SKM-1 treated with dmso at 0.1 percent for 144 hours (cell line): ENCODE results near the gene GHRHR.

Experiments
- DNase-seq: peaks from one replicate; lab custom pipeline; 2025; ENCODE audit not compliant: unreplicated experiment; lab: John Stamatoyannopoulos, UW

The GHRHR gene

GRCh38 chr7:31003097-31003496, 39.3 kb downstream of the GHRHR start:
- no peak for DNase-seq

- DNase-seq: no peak
These were observed 40.0 kb downstream of the GHRHR start for GRCh38 chr7:31003721-31004120.

GRCh38 chr7:31004393-31004792, 40.6 kb downstream of the GHRHR start:
- no peak for DNase-seq

- DNase-seq: no peak
These were observed 43.1 kb downstream of the GHRHR start for GRCh38 chr7:31006857-31007256.

GRCh38 chr7:31007634-31008033, 43.9 kb downstream of the GHRHR start:
- no peak for DNase-seq

GRCh38 chr7:31014826-31015225, 51.1 kb downstream of the GHRHR start:
- DNase-seq: no peak

GRCh38 chr7:31017032-31017675, 53.4 kb downstream of the GHRHR start:
- no peak for DNase-seq

GRCh38 chr7:31017721-31018120, 54.0 kb downstream of the GHRHR start:
- no peak for DNase-seq

GRCh38 chr7:31019509-31019908, 55.8 kb downstream of the GHRHR start:
- DNase-seq: peak; percentile 44

- no peak for DNase-seq
These were observed 56.4 kb downstream of the GHRHR start for GRCh38 chr7:31020161-31020560.

- no peak for DNase-seq
These were observed 56.9 kb downstream of the GHRHR start for GRCh38 chr7:31020652-31021051.

- DNase-seq: no peak
These were observed 58.4 kb downstream of the GHRHR start for GRCh38 chr7:31022117-31022516.

GRCh38 chr7:31022726-31023125, 59.0 kb downstream of the GHRHR start:
- DNase-seq: no peak

GRCh38 chr7:31023877-31024276, 60.1 kb downstream of the GHRHR start:
- DNase-seq: no peak

- DNase-seq: no peak
These were observed 63.6 kb downstream of the GHRHR start for GRCh38 chr7:31027161-31027965.

- no peak for DNase-seq
These were observed 64.3 kb downstream of the GHRHR start for GRCh38 chr7:31028006-31028405.

GRCh38 chr7:31028417-31028992, 64.8 kb downstream of the GHRHR start:
- DNase-seq: no peak
